ENCODE data around the gene PTPN1. TPM values are rescaled to one million over a fixed set of nuclear protein-coding genes. Genes with fewer than 3 reads are reported as not detected.

Gene PTPN1
- total RNA-seq, 1 donor from 2014 or later, result 30.3 TPM

DNA sequence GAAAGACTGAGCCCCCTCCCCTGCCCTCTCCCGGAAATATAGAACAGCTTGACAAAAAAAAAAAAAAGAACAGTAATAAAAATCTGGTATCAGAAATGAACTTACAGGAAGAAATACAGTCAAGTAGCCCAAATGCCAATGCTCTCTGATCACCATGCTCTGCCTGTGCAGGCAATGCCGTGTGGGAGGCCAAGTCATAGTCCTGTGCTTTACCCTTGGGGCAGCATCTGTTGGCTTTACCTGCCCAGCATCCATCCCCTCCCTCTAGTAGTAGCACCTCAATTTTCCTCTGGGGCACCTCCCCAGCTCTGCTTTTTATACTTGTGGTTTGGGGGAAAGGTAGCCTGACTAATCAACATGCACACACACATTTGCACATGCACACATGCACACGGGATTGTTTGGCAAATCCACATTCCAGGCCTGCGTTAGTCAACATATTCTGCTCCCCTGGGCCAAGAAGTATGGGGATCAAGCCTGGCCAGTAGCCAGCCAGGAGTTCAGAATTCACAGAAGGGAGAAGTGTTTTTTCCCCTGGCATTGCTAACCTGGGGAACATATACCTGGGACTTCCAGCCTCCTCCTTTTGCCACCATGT lies 111.0 kb downstream of the PTPN1 start:
- peaks cover 5% of the 10 kb centered on the region for H3K9me3 Mint-ChIP-seq (ENCODE audit: low read depth)
- no peak overlapping the region for H3K27ac Mint-ChIP-seq (ENCODE audit: unreplicated experiment)
- no peak overlapping the region for H3K4me3 Mint-ChIP-seq (ENCODE audit: unreplicated experiment)
- H3K36me3 Mint-ChIP-seq (ENCODE audit: low read depth), result no peaks in the 10 kb centered on the region
- no peak for DNase-seq (ENCODE audit: low spot score)
- no peaks in the 10 kb centered on the region for H3K27me3 Mint-ChIP-seq (ENCODE audit: low read depth)
- peaks cover 7% of the 10 kb centered on the region for H3K4me1 Mint-ChIP-seq (ENCODE audit: low read depth)
- TF ChIP-seq, protein P1, sequence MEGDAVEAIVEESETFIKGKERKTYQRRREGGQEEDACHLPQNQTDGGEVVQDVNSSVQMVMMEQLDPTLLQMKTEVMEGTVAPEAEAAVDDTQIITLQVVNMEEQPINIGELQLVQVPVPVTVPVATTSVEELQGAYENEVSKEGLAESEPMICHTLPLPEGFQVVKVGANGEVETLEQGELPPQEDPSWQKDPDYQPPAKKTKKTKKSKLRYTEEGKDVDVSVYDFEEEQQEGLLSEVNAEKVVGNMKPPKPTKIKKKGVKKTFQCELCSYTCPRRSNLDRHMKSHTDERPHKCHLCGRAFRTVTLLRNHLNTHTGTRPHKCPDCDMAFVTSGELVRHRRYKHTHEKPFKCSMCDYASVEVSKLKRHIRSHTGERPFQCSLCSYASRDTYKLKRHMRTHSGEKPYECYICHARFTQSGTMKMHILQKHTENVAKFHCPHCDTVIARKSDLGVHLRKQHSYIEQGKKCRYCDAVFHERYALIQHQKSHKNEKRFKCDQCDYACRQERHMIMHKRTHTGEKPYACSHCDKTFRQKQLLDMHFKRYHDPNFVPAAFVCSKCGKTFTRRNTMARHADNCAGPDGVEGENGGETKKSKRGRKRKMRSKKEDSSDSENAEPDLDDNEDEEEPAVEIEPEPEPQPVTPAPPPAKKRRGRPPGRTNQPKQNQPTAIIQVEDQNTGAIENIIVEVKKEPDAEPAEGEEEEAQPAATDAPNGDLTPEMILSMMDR (IDR thresholded peaks at IDR 0.05), result no peak

DNA sequence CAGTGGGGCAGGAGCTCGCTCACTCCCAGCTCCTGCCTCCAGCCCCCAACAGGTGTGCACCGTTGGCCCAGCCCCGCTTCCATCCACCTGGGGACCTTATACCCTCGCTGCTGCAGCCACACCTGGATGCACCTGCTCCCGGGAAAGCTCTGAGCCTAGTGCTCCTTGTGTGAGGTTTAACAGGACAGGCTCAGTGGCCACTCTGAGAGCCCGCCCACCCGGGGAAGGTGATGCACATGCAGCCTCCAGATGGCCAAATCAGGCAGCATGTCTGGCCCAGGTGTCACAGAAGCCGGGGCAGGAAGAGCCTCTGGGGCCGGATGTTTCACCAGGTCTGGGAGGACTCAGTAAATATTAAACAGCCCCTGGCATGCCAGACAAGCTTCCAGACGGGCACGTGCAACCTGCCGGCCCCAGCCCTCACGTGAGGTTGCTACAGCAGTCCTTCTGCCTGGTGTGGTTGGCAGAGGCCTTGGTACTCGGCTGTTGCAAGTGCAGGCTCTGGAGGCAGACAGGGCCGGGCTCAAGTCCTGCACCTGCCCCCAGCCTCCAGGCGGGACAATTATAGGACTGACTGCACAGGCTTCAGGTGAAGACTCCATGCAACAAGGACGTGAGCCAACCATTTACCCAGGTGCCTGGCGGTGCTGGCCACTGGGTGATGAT lies 114.3 kb downstream of the PTPN1 start:
- H3K4me3 Mint-ChIP-seq (ENCODE audit: unreplicated experiment), result no peak overlapping the region
- H3K27ac Mint-ChIP-seq (ENCODE audit: unreplicated experiment), result no peak overlapping the region
- TF ChIP-seq, protein P1 (IDR thresholded peaks at IDR 0.05), result no peak
- DNase-seq (ENCODE audit: low spot score), result peak; percentile 91
- peaks cover 5% of the 10 kb centered on the region for H3K9me3 Mint-ChIP-seq (ENCODE audit: low read depth)
- H3K4me1 Mint-ChIP-seq (ENCODE audit: low read depth), result peaks cover 2% of the 10 kb centered on the region
- peaks cover 5% of the 10 kb centered on the region for H3K27me3 Mint-ChIP-seq (ENCODE audit: low read depth)
- no peaks in the 10 kb centered on the region for H3K36me3 Mint-ChIP-seq (ENCODE audit: low read depth)

DNA sequence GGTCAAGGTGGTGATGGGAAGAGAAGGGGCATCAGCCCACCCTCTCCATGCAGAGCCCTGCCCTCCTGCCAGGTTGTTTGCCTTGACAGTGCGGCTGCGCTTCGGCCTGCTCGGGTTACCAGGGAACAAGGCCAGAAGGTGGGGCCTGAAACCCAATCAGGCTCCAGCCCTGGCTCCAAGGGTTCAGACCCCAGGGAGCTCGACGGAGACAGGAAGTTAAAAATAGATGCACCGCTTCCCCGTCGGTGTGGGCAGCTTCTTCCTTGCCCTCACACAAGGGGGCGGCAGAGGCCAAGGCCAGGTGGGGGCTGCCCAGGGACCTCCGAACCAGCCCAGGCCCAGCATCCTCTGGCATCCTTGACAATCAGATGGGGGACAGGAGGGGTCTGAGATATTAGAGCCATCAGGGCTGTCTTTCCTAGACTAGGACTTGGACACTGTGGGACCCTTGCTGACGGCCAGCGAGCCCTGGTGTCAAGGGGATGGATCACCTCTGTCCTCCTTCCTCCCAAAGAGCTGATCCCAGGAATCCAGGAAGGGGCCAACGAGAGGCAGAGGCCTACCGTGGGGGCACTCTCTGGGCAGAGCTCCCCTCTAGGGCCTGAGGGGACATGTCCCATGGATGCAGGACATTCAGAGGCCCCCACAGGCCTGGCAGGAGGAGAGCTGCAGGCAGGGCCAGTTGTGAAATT lies 115.9 kb downstream of the PTPN1 start:
- Mint-ChIP-seq H3K27me3 (ENCODE audit: low read depth) (peaks cover 5% of the 10 kb centered on the region), H3K9me3 (ENCODE audit: low read depth) (peaks cover 3% of the 10 kb centered on the region), H3K36me3 (ENCODE audit: low read depth) (no peaks in the 10 kb centered on the region), H3K4me3 (ENCODE audit: unreplicated experiment) (no peak overlapping the region), H3K27ac (ENCODE audit: unreplicated experiment) (no peak overlapping the region), H3K4me1 (ENCODE audit: low read depth) (no peaks in the 10 kb centered on the region)
- DNase-seq (ENCODE audit: low spot score), result no peak
- TF ChIP-seq, protein P1 (IDR thresholded peaks at IDR 0.05), result peak; percentile 80

DNA sequence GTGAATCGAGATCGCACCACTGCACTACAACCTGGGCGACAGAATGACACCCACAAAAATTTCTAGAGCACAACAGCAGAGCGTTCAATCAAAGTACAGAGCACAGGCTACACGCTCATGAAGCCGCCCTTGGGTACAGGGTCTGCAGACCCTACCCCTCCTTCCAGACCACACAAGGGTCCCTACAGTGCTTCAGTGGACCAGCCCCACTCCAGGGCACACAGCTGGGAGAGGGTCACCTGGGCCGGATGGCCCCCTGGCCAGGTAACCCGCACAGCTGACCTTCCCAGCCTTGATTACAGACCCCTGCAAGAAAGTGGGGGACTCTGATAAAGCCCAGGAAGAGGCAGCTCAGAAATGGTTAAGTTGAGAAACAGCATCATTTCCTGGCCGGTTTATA lies 117.6 kb downstream of the PTPN1 start:
- Mint-ChIP-seq H3K4me3 (ENCODE audit: unreplicated experiment) (no peak overlapping the region), H3K36me3 (ENCODE audit: low read depth) (no peaks in the 10 kb centered on the region), H3K9me3 (ENCODE audit: low read depth) (no peaks in the 10 kb centered on the region), H3K27ac (ENCODE audit: unreplicated experiment) (no peak overlapping the region), H3K27me3 (ENCODE audit: low read depth) (peaks cover 12% of the 10 kb centered on the region), H3K4me1 (ENCODE audit: low read depth) (no peaks in the 10 kb centered on the region)
- TF ChIP-seq, protein P1 (IDR thresholded peaks at IDR 0.05), result no peak
- DNase-seq (ENCODE audit: low spot score), result no peak

DNA sequence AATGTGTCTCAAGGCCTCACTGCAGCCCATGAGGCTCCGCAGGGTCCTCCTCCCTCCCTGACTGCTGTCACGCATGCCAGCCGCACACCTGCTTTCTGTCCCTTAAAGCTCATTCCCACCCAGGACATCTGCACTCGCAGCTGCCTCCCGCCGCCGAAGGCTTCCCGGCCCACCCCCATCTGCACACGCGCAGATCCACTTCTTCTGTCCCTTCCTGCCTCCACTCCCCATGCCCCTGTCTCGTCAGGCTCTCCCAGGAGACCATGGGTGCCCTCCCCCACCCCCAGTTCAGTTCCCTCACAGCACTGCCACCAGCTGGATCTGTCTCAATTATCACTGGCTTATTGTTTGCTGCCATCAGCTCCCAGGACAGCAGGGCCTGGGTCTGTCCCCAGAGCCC lies 118.1 kb downstream of the PTPN1 start:
- no peak overlapping the region for H3K27ac Mint-ChIP-seq (ENCODE audit: unreplicated experiment)
- TF ChIP-seq, protein P1 (IDR thresholded peaks at IDR 0.05), result no peak
- peaks cover 15% of the 10 kb centered on the region for H3K27me3 Mint-ChIP-seq (ENCODE audit: low read depth)
- no peaks in the 10 kb centered on the region for H3K9me3 Mint-ChIP-seq (ENCODE audit: low read depth)
- H3K4me3 Mint-ChIP-seq (ENCODE audit: unreplicated experiment), result no peak overlapping the region
- no peaks in the 10 kb centered on the region for H3K36me3 Mint-ChIP-seq (ENCODE audit: low read depth)
- H3K4me1 Mint-ChIP-seq (ENCODE audit: low read depth), result no peaks in the 10 kb centered on the region
- no peak for DNase-seq (ENCODE audit: low spot score)

All from chondrocyte (in vitro differentiated cells).